DND-41 (cell line): Measurements from ENCODE around the gene SHC2.

Source experiments
- EZH2 ChIP-seq: IDR thresholded peaks from 3 replicates; pipeline ENCODE4 v1.6.1; 2012; ENCODE audit warnings: borderline replicate concordance, low read depth, mild to moderate bottlenecking, moderate library complexity, low read length, inconsistent platforms; ENCODE audit not compliant: severe bottlenecking
- TF ChIP-seq, protein P1 (sequence below): IDR thresholded peaks from 2 replicates; pipeline ENCODE4 v1.5.1; 2012; ENCODE audit warnings: borderline replicate concordance, low read length, moderate library complexity, mild to moderate bottlenecking; ENCODE audit not compliant: poor library complexity, severe bottlenecking; ENCODE audit errors: extremely low read depth

DNA sequence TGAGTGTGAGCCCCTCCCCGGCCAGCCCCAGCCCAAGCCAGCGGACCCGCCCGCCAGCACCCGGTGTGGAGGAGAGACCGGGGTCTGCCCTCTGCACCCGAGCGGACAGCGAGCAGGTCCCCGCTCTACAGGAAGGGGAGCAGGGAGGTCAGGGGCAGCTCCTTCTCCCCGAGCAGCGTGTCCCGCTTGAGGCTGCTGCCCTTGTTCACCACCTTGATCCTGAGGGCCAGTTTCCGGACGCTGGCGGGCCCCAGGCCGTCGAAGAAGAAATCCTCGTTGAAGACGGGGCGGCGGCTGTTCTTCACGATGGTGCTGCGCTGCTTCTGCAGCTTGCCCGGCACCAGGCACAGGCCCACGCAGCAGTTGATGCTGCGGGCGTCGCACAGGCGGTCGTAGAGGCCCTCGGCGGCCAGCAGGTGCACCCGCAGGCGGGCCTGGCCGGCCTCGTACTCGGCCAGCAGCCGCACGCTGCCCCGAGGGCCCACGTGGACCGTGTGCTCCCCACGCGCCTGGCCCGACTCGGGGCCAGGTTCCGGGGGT, 53.8 kb downstream of the SHC2 start:
- TF ChIP-seq, protein P1, sequence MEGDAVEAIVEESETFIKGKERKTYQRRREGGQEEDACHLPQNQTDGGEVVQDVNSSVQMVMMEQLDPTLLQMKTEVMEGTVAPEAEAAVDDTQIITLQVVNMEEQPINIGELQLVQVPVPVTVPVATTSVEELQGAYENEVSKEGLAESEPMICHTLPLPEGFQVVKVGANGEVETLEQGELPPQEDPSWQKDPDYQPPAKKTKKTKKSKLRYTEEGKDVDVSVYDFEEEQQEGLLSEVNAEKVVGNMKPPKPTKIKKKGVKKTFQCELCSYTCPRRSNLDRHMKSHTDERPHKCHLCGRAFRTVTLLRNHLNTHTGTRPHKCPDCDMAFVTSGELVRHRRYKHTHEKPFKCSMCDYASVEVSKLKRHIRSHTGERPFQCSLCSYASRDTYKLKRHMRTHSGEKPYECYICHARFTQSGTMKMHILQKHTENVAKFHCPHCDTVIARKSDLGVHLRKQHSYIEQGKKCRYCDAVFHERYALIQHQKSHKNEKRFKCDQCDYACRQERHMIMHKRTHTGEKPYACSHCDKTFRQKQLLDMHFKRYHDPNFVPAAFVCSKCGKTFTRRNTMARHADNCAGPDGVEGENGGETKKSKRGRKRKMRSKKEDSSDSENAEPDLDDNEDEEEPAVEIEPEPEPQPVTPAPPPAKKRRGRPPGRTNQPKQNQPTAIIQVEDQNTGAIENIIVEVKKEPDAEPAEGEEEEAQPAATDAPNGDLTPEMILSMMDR: no peak
- TF ChIP-seq EZH2: no peak
